HG03575 (cell line): ENCODE measurements around the gene GSTM5.
"Not testable (repeated sequence)": the region's sequence is repeated elsewhere in the genome, so short reads cannot be mapped to it uniquely, and the experiment has no call there.

Experiments
- ATAC-seq: cut with Tn5 transposase; IDR thresholded peaks from one replicate; pipeline ENCODE4 v1.9.1; 2021; ENCODE audit not compliant: unreplicated experiment, insufficient number of reproducible peaks, low FRiP score; ENCODE audit errors: extremely low read depth

GSTM5 gene

GRCh38 chr1:109756325-109756724 lies 44.3 kb downstream of the GSTM5 start:
- not testable (repeated sequence) for ATAC-seq

GRCh38 chr1:109756848-109757521 lies 44.9 kb downstream of the GSTM5 start:
- ATAC-seq: no peak

- ATAC-seq: no peak
These were observed 46.1 kb downstream of the GSTM5 start for GRCh38 chr1:109757936-109758786.

GRCh38 chr1:109759513-109760334 lies 47.7 kb downstream of the GSTM5 start:
- no peak for ATAC-seq

- ATAC-seq: no peak
These were observed 48.7 kb downstream of the GSTM5 start for GRCh38 chr1:109760581-109761226.

- ATAC-seq: no peak
These were observed 49.4 kb downstream of the GSTM5 start for GRCh38 chr1:109761227-109762038.

GRCh38 chr1:109762039-109762585 lies 50.1 kb downstream of the GSTM5 start:
- ATAC-seq: no peak

GRCh38 chr1:109762821-109763645 lies 51.0 kb downstream of the GSTM5 start:
- ATAC-seq: no peak

GRCh38 chr1:109763646-109764415 lies 51.8 kb downstream of the GSTM5 start, which contains the start of gene EPS8L3:
EPS8L3 (minus strand) TSS chr1:109763923; CDS start chr1:109761749, 2,174 bp downstream.
- ATAC-seq: no peak

- no peak for ATAC-seq
These were observed 52.8 kb downstream of the GSTM5 start for GRCh38 chr1:109764561-109765482.

GRCh38 chr1:109765483-109765815 lies 53.4 kb downstream of the GSTM5 start:
- no peak for ATAC-seq

- ATAC-seq: no peak
These were observed 54.0 kb downstream of the GSTM5 start for GRCh38 chr1:109765896-109766615.

GRCh38 chr1:109766991-109767636 lies 55.1 kb downstream of the GSTM5 start:
- ATAC-seq: not testable (repeated sequence)
